Retinal pigment epithelial cell (primary cell): ENCODE results near the gene AFF3.

ENCODE experiments used
- DNase-seq: peaks from one replicate; pipeline ENCODE4 v3.0.0-alpha.2; 2010; ENCODE audit warnings: low read depth
- H3K4me3 ChIP-seq: 2 replicates; pipeline ENCODE4 v1.5.1; 2011; ENCODE audit warnings: mild to moderate bottlenecking, low read length, control low read depth, moderate library complexity
- TF ChIP-seq, protein P1 (sequence below): conservative IDR thresholded peaks from 2 replicates; pipeline ENCODE4 v1.5.1; 2011; ENCODE audit warnings: low read depth, low read length, control low read depth, inconsistent platforms

The AFF3 gene

DNA sequence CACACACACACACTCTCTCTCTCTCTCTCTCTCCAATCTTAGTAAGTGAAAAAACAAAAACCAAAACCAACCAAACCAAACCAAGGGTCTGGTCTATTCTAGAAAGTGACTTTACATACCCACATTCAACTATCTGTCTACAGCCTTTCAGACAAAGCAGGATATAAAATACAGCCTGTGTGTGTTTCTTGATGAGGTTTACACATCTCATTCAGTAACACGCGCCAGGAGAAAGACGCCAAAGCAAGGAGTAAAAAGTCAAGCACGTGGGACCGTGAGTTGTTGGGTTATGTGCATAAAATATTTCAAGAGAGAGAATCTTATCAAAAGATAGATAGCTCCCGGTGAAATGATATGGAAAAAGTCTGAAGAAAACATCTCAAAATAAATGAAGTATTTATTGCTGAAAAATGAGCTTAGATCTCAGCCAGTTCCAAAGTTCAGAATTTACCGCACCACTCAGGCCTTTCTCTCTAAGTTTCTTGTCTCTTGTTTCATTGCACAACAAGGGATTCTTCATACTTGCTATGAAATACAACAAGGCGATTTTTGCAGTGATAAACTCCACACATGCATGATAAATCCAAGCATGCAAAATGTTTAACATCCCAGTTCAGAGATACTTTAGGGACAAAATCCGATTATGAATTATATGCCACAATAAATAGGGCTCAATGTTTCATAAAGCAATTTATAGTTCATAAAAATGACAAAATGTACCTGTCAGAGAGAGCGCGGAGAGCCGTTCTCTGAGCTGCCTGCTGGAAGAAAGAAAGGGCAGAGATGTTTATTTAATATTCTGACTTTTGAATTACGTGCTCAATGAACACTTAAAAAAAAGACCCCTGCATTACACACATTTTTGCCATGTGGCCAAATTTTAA lies 493.2 kb downstream of the AFF3 start:
- no peak for DNase-seq
- H3K4me3 ChIP-seq = no peak overlapping the region
- TF ChIP-seq, protein P1, sequence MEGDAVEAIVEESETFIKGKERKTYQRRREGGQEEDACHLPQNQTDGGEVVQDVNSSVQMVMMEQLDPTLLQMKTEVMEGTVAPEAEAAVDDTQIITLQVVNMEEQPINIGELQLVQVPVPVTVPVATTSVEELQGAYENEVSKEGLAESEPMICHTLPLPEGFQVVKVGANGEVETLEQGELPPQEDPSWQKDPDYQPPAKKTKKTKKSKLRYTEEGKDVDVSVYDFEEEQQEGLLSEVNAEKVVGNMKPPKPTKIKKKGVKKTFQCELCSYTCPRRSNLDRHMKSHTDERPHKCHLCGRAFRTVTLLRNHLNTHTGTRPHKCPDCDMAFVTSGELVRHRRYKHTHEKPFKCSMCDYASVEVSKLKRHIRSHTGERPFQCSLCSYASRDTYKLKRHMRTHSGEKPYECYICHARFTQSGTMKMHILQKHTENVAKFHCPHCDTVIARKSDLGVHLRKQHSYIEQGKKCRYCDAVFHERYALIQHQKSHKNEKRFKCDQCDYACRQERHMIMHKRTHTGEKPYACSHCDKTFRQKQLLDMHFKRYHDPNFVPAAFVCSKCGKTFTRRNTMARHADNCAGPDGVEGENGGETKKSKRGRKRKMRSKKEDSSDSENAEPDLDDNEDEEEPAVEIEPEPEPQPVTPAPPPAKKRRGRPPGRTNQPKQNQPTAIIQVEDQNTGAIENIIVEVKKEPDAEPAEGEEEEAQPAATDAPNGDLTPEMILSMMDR = no peak

DNA sequence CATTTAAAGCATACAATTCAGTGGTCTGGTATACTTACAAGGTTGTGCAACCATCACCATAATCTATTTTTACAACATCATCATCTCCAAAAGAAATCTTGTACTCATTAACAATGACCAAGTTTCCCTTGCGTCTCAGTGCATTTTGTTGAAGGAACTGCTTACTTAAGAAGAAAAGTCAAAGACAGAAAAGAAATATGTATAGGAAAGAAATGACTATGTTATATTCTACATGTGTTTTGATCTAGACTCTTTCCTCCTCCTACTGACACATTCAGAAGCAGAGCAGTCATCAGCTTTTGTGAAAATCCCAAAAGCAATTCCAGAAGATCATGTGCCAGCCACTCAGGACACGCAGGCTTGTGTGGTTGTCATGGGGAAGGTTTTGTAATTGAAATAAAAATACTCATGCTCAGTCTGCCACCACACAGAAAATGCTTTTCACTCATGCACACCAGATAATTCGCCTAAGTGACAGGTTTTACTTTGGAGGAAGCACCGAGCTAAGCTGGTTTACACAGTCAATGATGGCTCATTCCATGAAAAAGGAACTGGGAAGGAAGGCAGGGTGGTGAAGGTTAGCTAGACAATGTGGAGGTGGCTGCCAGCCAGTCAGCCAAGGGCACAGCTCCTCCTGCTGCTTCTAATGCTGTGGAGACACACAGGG lies 494.1 kb downstream of the AFF3 start:
- TF ChIP-seq, protein P1 = peak; percentile 17
- peak; percentile 79 for DNase-seq
- H3K4me3 ChIP-seq = no peak overlapping the region

DNA sequence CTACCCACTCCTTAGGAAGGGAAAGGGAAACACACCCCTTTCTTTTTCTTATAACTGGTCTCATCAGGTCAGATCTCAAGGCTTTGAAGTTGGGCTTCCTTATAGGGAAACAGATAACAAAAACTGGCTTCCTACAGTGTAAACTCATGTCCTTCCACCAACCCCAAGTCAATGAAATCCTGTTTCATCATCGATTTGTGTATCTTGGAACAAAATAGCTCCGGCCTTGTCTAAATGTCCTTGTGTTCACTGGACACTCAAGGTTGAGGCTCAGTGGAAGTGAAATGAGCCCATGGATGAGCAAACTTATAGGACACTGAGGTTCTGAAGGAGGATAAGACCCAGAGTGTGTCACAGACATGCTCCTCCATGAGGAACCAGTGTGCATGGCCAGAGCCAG lies 496.4 kb downstream of the AFF3 start:
- TF ChIP-seq, protein P1 = no peak
- no peak for DNase-seq
- no peak overlapping the region for H3K4me3 ChIP-seq

DNA sequence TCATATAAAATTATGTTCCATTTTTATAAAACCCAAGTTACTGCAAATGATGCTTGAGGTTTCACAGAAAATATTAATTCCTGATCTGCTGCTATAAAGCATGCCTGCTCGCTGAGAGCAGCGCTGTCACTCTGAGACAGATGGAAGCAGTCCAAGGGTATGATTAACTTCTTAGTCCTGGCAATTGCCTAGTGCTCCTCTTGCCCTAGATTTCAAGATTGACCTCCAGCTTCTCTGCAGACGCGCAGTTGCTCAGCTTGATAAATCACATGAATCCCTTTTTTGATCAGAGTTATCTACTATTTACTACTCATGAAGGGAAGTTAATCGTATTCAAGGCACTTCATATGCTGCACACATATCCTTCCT lies 498.0 kb downstream of the AFF3 start:
- H3K4me3 ChIP-seq = no peak overlapping the region
- TF ChIP-seq, protein P1 = no peak
- DNase-seq = peak; percentile 58

DNA sequence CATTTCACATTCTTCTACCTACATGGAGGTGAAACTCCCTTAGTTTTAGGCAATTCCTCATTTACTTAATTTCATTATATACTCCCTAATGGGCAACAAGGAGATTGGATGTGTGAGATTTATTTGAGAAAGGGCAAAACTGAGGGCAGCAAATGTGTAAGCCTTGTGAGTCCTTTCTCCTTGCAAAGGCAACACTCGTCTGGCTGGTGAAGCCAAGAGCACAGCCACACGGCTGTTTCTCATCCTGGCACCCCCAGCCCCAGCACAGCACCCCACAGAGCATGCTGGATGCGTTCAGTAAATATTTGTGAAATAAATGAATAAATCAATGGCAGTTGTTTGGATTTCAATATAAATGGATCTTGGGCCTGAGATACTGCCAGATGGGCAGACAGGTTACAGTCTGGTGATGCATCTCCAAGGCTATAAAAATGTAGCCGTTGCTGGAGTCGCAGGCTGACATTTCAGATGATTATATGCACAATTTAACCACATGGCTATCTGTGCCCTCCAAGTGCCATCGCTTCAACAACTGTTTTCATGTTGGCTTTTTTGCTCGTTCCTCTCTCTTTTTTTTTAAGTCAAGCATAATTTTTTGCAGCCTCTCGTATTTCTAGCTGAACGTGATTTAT lies 498.5 kb downstream of the AFF3 start:
- DNase-seq = no peak
- H3K4me3 ChIP-seq = no peak overlapping the region
- TF ChIP-seq, protein P1 = no peak

DNA sequence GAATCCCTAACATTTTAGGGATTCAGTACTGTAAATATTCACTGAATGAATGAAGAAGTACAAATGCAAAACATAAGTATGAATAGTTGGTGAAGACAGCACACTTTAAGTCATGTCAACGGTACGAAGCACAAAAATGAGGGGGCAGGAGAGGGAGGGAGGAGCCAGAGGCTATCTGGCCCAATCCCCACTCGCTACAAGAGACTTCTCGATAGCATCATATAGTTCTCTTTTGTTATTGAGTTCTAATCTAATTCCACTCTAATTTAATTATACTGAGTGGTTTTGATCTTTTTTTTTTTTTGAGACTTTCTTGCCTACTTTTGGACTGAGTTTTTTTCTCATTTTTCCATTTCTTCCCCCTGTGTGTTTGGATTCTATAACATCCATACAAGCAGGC lies 500.4 kb downstream of the AFF3 start:
- no peak overlapping the region for H3K4me3 ChIP-seq
- no peak for DNase-seq

More for the DNA sequence above, 500.4 kb downstream of the AFF3 start:
- TF ChIP-seq, protein P1 = no peak
